ENCODE results near the gene TJP1.
"Not testable (repeated sequence)": the region's sequence is repeated elsewhere in the genome, so short reads cannot be mapped to it uniquely, and the experiment has no call there.

TJP1 gene

DNA sequence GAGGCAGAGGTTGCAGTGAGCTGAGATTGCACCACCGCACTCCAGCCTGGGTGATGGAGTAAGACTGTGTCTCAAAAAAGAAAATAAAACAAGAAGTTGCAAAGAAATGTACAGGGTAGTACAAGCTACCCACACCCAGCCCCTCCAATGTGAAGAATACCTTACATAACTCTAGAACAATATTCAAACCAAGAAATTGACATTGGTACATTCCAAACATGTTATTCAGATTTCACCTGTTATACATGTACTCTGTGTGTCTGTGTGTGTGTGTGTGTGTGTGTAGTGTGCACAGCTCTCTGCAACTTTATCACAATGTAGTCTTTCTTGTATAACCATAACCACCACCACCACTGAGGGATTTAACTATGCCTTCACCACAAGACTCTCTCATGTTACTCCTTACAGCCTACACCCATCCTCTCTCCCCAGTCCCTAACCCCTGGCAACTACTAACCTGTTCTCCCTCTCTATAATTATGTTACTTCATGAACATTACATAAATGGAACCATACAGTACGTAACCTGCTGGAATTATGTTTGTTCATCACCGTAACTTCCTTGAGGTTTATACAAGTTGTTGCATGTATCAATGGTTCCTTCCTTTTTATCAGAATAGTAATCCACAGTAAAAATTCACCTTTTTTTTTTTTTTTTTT lies 16.2 kb upstream of the TJP1 start:
- no peak for DNase-seq

DNA sequence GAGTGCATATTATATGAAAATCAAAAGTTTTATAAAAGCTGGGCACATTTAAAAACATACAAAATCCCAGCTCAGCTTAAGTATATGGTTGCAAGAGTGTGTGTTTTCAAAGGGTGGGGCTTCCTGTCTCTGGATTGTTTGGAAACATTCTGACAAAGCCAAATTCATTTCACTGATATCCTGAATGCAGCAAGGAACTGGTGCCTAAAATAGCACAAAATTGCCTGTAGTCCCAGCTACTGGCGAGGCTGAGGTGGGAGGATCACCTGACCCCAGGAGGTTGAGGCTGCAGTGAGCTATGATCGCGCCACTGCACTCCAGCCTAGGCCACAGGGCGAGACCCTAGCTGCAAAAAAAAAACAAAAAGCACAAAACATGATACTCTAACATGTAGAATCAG lies 13.0 kb upstream of the TJP1 start:
- no peak for DNase-seq

DNA sequence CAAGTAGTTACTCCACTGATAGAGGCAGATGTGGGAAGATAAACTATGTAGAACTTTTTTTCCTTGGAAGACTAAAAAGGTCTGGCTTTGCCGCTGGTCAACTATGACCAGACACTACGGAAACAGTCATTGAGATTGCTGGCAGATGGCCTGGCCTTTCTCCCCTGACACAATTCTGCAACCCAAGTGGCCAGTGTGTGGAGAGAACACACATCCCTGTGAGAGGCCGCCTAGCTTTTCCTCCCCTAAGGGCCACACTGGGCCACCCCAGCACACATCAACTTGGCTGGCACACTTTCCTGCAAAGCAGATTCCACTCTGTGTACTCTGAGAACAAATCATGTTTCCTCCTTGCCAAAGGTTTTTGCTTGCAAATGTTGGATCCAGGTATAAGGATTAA lies 10.4 kb upstream of the TJP1 start:
- DNase-seq = no peak

DNA sequence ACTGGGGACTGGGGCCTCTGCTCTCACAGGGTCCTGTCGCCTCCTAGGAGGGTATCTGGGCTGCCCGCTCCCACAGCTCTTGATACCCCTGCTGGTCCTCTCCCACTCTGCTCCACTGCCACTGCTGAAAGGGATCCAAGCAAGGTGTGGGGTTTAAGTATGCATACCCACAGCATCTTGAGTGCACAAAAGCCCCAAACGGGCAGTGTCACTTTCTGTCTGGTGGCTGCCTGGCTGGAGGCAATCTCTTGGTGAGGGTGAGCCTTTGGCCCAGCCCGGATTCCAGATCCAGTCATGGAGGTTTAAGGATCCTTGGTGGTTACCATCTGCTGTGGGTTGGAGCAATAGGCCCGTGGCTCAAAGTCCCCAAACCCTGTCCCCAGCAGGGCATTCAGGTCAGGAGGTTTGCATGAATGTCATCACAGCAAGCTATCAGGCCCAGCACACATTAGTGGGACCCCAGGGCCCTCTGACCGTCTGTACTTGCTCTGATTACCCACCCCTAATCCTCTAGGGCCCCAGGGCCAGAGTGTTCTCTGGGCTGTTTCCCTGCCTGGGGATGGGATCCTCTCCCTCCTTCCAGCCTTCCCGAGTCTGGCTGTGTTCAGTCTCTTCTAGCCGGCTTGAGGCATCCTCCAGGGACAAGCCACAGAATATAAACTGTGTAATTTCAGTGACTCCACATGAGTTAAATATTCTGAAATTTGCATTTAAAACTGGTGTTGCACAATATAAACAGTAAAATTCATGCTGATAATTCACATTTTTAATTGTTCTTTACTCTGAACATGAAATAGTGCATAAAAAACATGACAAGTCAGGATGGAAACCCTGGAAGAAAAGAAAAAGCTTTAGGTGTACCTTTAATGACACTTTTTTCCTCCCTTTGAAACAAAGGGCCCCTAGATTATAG lies 4.9 kb upstream of the TJP1 start:
- no peak for DNase-seq

DNA sequence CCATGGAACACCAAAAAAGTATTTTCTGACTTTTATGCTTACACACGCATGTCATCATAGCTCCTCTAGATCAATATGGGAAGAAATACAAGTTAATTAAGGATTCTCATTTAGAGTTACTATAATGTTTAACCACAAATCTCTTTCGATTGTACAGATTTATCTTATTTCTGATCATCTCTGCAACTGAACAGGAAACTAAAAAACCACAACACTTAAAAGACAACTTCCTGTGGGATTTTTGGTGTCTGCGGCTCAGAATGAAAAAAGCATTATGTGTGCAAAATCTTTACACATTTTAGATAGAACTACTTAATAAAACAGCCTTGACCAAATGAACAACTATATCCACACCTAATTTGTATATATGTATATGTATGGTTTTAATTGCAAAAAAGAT lies 3.0 kb upstream of the TJP1 start:
- no peak for DNase-seq

DNA sequence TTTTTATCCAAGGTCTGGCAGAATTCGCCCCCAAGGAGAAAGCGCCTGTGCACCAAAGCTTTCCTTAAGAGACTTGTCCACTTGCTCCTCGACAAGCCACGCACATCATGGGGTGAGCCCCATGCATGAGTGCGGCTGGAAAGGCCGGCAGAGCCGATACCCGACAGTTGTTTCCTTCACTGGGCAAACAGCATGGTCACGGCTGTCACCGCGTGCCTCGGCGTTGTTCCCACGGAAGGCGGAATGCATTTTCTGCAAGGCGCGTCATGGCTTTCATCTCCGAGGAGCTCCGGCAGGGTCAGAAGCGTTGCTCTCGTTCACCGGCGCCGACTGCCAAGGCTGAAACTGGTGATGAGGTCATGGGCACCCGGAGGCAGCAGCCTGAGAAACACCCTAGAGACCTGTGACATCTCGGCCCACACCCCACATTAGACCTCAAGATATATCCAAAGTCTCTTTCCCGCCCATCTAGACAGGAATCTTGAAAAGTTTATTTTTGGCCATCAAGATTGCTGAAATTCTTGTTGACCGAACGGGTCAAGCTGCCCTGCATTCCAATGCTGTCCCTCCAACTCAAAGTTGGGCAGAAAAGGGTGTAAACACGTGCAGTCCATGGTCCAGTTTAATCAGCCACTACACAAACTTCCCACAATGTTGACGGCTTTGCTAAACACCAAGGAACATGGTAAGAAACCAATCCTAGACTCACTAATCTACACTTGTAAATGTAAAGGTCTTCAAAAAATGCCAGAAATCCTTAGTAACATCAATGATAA lies 604 bp upstream of the TJP1 start:
- no peak for DNase-seq

DNA sequence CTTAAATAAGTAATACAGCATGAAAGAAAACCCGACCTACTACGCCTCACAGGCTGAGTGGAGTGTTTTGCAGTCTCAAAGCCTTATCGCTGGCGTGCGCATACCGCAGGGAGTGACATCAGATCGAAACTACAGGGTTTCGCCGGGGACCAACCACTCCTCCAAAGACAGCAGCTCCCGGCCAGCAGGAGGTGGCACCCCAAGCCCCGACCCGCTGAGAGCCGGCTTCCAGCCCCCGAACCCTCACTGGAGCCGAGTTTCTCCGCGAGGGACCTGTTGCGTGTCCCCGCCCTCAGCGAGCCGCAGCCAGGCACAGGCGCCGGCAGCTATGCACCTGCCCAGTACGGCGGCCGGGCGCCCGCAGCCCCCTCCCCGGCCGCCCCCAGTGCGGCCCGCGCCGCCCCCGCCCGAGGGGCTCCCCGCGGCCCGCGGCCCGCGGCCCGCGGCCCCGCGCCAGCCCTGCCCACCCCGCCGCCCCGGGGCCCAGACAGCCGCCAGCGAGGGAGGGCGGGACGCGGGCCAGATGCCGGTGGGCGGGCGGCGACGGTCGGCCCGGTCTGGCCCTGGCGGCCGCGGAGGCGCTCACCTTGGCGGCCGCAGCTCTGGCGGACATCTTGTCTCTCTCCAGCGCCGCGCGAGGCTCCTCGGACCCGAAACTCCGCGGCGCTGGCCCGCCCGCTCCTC lies 710 bp downstream of the TJP1 start:
- no peak for DNase-seq

DNA sequence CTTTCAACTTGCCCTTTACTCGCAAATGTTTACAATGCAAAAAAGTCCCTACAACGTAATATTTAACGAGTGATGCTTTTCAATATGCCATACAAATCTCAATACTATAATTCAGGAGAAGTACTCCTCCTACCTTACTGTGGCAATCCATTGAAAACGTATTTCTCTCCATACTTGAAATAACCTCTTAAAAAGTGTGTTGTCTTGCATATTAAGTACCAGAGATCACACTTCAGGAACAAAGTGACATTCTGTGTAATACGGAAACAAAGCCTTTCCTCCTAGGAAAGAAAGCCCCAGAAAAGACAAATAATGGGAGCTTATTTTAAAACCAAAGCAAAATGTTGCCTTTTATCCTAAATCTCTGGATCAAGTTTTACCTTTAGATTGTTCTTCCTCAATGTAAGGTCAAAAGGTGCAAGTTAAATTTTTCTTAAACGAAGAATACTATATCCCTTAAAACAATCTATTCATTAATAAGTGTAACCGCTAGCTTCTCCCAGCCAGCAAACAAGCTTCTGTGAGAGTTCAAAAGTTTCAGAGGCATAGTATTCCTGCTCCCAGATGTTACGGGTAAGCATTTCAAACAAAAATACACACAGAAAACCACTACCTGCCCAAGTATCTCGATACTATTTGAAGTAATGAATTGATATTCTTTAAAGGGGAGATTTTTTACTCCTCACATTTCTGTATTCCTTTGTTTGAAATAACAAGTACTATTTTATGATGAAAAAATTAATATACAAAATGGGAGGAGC lies 1.7 kb downstream of the TJP1 start:
- DNase-seq = no peak

DNA sequence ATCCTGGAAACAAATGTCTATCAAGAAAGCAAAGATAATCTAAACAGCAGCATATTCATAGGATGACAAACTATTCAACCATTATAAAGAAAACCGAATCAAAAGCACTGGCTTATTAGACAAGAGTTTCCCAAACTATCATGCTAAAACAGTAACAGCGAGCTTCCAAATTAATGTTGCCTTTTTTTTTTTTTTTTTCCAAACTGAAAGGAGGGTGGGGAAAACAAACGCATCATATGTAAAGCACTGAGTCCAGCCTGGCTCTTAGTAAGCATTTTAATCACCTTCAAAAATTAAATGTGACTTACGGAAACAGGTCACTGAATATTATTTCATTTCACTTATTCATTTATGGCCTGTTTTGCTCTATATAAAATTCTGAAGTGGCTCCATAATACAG lies 2.3 kb downstream of the TJP1 start:
- no peak for DNase-seq

DNA sequence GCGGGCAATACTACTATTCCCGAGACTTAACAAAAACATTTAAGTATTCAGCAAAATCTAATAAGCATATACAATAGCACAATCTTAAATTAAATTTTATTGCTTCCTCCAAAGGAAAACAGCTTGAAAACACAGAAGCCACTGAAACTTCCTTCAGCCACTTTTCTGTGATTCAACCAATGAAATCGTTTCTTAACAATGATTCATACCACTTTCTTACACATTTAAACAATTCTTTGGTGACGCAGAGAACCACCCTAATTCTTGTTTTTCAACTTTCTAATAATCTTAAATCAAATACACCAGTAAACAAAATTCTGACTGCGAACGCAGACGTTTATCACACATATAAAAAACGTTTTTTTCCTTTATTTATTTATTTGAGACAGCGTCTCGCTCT lies 4.1 kb downstream of the TJP1 start:
- no peak for DNase-seq

DNA sequence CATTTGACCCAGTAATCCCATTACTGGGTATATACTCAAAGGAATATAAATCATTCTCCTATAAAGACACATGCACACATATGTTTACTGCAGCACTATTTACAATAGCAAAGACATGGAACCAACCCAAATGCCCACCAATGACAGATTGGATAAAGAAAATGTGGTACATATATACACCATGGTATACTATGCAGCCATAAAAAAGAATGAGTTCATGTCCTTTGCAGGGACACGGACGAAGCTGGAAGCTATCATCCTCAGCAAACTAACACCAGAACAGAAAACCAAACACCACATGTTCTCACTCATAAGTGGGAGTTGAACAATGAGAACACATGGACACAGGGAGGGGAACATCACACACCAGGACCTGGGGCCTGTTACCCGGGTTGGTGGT lies 4.8 kb downstream of the TJP1 start:
- not testable (repeated sequence) for DNase-seq

DNA sequence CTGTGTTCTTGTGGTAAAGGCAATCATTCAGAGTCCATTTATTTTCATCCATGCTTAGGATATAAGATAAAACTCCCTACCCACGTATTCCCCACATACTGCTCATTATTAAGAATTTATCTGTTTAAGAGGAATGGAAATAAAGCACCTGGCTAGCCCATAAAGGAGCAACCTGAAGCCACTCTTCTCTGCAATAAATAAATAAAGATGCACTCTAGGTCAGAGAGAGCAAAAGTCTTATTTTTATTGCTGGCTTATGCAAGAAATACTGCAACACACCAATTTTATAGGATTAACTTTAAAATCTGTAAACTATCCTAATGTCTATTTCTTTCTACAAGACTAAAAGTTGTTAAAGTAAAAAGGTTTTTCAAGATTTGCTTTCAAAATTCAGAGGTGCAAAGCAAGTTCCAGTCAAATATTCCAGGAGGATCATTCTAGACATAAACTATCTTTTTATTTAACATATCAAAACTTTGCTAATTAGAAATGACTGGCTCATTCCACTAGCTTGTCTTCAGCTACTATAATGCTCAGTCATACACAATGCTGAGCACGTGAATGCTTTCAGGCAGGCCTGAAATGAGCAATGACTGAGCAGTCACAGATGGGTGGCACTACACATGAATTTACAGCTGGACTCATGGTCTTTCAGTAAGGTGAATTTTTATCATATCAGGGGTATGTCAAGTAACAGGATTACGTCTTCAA lies 7.1 kb downstream of the TJP1 start:
- no peak for DNase-seq

DNA sequence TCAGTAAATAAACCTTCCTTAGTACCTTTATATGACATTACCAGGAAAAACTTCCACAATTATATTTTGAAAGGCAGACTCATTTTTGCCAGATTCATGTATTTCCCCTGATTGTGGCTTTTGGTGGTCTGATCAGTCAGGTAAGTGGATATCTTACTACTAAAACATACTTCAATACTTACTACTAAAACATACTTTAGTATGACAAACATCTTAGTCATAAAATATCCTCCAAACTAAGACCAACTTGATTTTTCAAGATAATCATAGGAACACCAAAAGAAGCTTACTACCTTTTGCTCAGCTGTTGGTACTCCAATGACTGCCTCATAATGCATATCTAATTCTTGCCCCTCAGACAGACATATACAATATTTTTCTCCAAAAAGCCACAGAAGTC lies 9.3 kb downstream of the TJP1 start:
- DNase-seq = no peak

DNA sequence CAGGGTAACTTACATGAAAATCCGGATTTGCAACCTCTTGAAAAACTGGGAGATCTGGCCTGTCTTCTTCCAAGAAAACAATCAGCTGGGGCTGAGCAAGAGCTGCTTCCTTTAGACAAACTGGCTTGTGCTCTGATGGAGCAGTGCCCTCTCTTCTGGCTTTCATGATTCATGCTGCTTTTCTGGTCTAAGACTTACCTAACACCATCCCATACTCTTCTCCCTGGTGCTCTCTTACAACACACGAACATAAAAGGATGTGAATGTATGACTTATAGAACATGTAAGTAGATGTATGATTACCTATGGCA lies 9.9 kb downstream of the TJP1 start:
- no peak for DNase-seq

DNA sequence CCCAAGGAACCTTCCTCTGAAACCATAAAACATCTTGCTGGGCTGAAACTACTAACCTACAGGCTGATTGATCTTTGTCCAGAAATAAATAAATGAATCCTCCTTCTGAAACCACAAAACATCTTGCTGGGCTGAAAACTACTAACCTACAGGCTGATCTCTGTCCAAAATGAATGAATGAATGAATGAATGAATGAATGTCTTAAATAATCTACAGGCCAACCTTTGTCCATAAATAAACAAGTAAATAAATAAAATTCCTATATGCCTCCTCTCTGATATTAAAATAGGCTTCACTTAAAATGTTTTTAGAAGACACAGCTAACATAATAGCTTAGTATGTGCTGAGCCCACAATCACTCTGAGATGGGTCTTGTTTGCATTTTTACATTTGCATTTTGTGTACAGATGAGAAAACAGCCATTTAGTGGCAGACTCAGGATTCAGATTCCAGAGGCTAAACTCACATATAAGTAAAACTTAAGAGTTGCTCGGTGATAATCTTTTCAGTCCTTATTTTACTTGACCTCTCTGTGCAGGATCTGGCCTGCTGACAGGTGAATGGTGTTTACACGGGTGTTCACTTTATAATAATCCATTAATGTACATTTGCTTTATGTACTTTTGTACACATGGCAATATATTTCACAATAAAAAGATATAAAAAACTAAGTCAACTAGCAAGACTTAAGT lies 10.4 kb downstream of the TJP1 start:
- DNase-seq = no peak

DNA sequence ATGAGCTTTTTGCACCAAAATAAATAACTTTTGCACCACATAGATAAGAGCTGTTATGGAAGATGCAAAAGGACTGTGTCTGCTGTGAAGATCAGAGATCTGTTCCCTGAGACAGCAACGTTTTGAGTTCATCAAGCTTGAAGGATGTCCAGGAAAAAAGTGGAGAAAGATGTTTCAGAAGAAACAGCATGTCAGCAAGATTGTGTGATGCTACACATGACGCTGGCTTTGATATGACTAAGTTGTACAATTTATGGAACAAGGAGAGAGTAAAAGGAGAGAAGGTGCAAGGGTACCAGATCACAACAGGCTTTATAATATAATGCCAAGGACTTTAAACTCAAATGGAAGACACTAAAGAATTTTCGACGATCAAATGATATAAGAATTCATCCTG lies 16.6 kb downstream of the TJP1 start:
- DNase-seq = no peak

DNA sequence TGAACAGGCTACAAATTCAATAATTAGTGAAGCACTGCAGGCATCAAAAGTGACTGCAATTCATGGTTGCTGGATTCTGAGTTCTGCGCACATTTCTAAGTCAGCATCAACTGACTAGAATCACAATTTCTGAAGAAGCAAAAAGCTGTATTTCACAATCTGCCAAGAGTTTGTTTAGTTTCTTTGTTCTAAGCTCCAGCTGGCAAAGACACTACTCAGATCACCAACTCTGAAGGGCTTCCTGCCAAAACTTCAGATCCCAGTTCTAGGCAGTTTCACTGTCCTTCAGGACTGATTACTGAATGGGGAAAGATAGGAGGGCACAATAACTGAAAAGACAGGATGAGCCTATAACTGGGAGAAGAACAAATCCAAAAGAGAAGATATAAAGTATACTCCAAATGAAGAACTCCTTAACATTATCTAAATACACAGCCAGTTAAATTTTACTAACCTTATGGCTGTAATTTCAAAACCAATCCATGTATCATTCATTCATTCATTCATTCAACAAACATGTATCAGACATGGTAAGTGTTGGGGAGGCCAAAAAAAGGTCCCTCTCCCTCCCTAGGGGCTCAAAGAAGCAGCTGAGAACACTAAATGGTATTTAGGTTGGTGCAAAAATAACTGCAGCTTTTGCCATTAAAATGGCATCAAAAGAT lies 17.1 kb downstream of the TJP1 start:
- DNase-seq = no peak

DNA sequence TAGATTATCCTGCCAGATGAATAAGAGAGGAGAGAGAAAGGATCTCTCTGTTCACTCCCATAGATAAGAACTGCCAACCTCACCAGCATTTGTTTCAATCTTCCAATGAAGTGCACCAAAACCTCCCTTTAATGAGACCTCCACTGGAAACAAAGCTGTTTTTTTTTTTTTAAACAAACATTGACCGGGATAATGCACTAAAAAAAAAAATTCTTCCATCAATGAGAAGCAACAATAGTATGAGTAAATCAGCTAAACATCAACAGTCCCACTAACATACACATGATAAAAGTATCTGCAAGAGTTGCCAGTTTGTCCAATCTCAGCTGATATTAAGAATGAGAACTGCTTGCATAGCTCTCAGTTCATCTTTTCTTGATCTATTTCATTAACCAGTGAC lies 19.9 kb downstream of the TJP1 start:
- no peak for DNase-seq

DNA sequence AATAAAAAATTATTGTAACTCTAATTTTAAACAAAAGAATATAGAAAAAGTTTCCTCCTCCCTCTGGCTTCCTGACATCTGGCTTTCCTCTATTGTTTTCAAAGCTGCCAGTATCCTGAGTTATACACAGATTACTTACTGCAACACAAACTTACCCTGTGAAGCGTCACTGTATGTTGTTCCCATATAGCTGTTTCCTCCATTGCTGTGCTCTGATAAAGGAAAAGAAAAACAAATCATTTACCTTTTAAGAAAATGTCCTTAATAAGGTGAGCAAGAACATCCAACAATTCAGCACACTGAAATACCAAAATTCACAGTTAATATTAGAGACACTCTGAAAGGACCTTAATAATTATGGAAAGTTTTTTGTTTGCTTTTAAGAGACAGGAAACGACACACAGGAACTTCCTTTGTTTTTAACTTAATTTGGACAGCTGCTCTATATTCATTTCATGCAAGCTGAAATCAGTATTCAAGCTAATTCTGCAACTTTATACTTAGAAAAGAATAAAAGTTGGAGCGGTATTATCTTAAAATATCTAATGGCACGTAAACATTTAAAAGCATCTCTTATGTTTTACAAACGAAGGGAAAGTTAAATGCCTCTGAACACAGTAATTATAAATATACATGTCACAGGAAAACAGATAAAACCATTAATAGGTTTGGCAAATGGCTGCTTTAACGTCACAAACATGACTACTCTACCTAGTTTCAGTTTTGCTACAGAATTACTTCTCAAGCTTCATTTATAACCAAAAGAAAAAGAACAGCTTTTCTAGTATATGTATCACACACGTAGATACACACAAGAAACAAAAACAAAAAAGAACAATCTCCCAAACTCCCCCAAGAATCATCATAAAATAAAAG lies 21.5 kb downstream of the TJP1 start:
- DNase-seq = no peak

DNA sequence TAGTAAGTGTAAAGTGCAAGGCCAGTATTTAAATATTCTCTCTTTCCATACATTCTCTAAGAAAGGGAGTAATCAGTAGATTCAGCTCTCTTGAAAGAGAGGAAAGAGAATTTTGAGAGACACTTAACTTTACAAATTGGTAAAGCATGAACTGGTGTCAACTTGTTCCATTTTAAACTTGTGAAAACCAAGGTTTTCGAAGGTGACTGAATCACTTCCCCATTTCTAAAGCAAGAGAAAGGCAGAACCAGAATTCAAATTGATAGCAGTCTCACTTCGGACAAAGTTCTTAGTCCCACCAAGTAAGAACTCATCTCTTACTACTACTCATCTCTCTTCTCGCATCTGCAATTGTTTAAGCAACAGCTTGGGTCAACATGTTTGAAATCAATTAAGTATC lies 22.4 kb downstream of the TJP1 start:
- no peak for DNase-seq

All from SIG-M5 (cell line).